Activated CD4-positive, alpha-beta memory T cell treated with anti-CD3 and anti-CD28 coated beads for 36 hours (primary cell): Measurements from ENCODE around the gene MDM2. TPM values are rescaled to one million over a fixed set of nuclear protein-coding genes. Genes with fewer than 3 reads are reported as not detected.
"Not testable (repeated sequence)": the region's sequence is repeated elsewhere in the genome, so short reads cannot be mapped to it uniquely, and the experiment has no call there.

Experiments
- CTCF ChIA-PET: fragments of 350-600 bp; sonication (Branson Sonifier 250); formaldehyde crosslinking; loops from one replicate; lab custom pipeline; 2021; ENCODE audit warnings: antibody characterized with exemption, inconsistent platforms; lab: Charles Lee
- POLR2A ChIA-PET: fragments of 350-600 bp; sonication (Branson Sonifier 250); formaldehyde crosslinking; loops from one replicate; lab custom pipeline; 2021; ENCODE audit warnings: antibody characterized with exemption; lab: Charles Lee
- DNase-seq: peaks from one replicate; pipeline ENCODE4 v3.0.0-alpha.2; 2020
- H3K27ac Mint-ChIP-seq: one replicate; pipeline ENCODE4 v1.8.0; 2021; ENCODE audit warnings: mixed read lengths
- H3K27me3 Mint-ChIP-seq: one replicate; pipeline ENCODE4 v1.8.0; 2021; ENCODE audit warnings: mixed read lengths
- H3K36me3 Mint-ChIP-seq: one replicate; pipeline ENCODE4 v1.8.0; 2021; ENCODE audit warnings: mixed read lengths
- H3K4me1 Mint-ChIP-seq: one replicate; pipeline ENCODE4 v1.8.0; 2021; ENCODE audit warnings: low read depth, mixed read lengths
- H3K4me3 Mint-ChIP-seq: one replicate; pipeline ENCODE4 v1.8.0; 2021; ENCODE audit warnings: mild to moderate bottlenecking, mixed read lengths
- H3K9me3 Mint-ChIP-seq: one replicate; pipeline ENCODE4 v1.8.0; 2021; ENCODE audit warnings: mixed read lengths
- intact Hi-C: fragments of 100-400 bp; cut with micrococcal nuclease; formaldehyde crosslinking; loops from one replicate; pipeline ENCODE4 v1.15.1; 2023
- total RNA-seq, 2 experiments: library from RNA; stranded (reverse); gene quantifications; one replicate each; pipeline ENCODE4 v1.2.3, GENCODE V29; 2021

Gene MDM2
- total RNA-seq, 2 experiments from 2014 or later, result 125 to 136 TPM

- H3K27me3 Mint-ChIP-seq, result no peaks in the 10 kb centered on the region
- CTCF ChIA-PET, result no interaction called here
- intact Hi-C loops, result loop anchor here (10.0 kb wide), 1 partner anchor 1165 kb away; no protein-coding TSS in a partner anchor
- H3K36me3 Mint-ChIP-seq, result no peaks in the 10 kb centered on the region
- no peaks in the 10 kb centered on the region for H3K9me3 Mint-ChIP-seq
- no peaks in the 10 kb centered on the region for H3K4me1 Mint-ChIP-seq
- H3K4me3 Mint-ChIP-seq, result no peak overlapping the region
- no peak for DNase-seq
- H3K27ac Mint-ChIP-seq, result no peak overlapping the region
- POLR2A ChIA-PET, result interaction anchor here (0.7 kb wide), 1 partner anchor 791 kb away, joined by 6 read pairs; no protein-coding TSS in a partner anchor
Observed at GRCh38 chr12:68800294-68800693, 7.7 kb upstream of the MDM2 start.

GRCh38 chr12:68801124-68801523 is 6.9 kb upstream of the MDM2 start:
- H3K27me3 Mint-ChIP-seq, H3K27ac Mint-ChIP-seq, H3K4me3 Mint-ChIP-seq, CTCF ChIA-PET, H3K4me1 Mint-ChIP-seq, H3K36me3 Mint-ChIP-seq, DNase-seq, POLR2A ChIA-PET, H3K9me3 Mint-ChIP-seq: not testable (repeated sequence)
- intact Hi-C loops, result loop anchor here (10.0 kb wide), 1 partner anchor 1166 kb away; no protein-coding TSS in a partner anchor

GRCh38 chr12:68802372-68802745 is 5.6 kb upstream of the MDM2 start:
- H3K9me3 Mint-ChIP-seq, H3K4me1 Mint-ChIP-seq, H3K4me3 Mint-ChIP-seq, H3K27ac Mint-ChIP-seq, H3K27me3 Mint-ChIP-seq, H3K36me3 Mint-ChIP-seq, CTCF ChIA-PET, DNase-seq: not testable (repeated sequence)
- intact Hi-C loops, result loop anchor here (10.0 kb wide), 1 partner anchor 1168 kb away; no protein-coding TSS in a partner anchor
- POLR2A ChIA-PET, result interaction anchor here (0.6 kb wide), 1 partner anchor 19 kb away, joined by 4 read pairs; no protein-coding TSS in a partner anchor

GRCh38 chr12:68802911-68803651 is 4.9 kb upstream of the MDM2 start:
- H3K27ac Mint-ChIP-seq, H3K9me3 Mint-ChIP-seq, H3K4me3 Mint-ChIP-seq, DNase-seq, CTCF ChIA-PET, H3K36me3 Mint-ChIP-seq, H3K27me3 Mint-ChIP-seq, H3K4me1 Mint-ChIP-seq: not testable (repeated sequence)
- intact Hi-C loops, result loop anchor here (10.0 kb wide), 1 partner anchor 1168 kb away; no protein-coding TSS in a partner anchor
- POLR2A ChIA-PET, result interaction anchor here (0.6 kb wide), 1 partner anchor 486 kb away, joined by 3 read pairs; no protein-coding TSS in a partner anchor

- Mint-ChIP-seq H3K27me3 (no peaks in the 10 kb centered on the region), H3K4me3 (no peak overlapping the region), H3K4me1 (peaks cover 8% of the 10 kb centered on the region), H3K36me3 (peaks cover 9% of the 10 kb centered on the region), H3K27ac (no peak overlapping the region), H3K9me3 (no peaks in the 10 kb centered on the region)
- DNase-seq, result no peak
- ChIA-PET CTCF (no interaction called here), POLR2A (interaction anchor here (0.6 kb wide), 1 partner anchor 485 kb away, joined by 3 read pairs; no protein-coding TSS in a partner anchor)
- intact Hi-C loops, result loop anchor here (10.0 kb wide), 1 partner anchor 1169 kb away; no protein-coding TSS in a partner anchor
Observed at GRCh38 chr12:68803948-68804656, 3.9 kb upstream of the MDM2 start.

DNA sequence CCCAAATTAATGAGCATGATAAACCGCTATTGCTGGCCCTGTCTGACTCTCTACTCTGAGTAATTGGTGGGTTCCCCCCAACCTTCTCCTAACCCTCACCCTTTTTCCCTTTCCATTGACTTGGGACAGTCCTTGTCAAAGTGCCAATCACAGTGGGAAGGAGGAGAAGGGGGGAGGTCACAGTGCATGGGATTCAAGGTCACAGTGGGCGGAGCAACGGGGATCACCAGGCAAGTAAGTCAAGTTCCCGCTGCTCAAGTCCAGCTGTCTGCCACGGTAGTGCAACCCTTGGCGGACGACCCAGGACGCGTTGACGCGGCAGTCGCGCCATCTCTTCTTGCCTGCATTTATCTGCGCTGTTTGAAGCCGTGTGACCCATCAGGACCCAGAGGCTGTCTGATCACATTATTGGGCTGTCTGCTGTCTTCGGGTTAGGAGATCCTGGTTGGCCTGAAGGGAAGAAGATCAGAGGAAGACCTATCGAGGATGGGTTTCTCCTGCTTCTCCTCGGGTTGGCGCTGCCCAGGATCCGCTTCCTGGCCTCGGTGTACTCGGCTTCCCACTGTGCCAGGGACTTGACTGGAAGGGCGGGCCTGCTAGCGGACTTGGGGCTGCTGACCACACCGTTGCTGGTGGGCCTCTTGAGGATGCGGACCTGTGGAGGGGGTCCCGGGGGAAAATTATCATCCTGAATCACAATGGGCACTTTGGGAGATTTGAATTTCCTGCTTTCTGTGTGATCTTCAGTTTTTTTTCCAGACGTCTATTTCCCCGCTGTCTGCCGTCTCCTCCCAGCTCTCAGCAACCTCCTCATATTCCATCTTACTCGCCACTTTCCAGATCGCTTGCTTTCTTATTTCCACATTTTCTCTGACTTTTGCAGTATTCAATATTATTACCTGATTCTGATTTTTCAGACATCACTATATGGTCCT is 3.1 kb upstream of the MDM2 start:
- H3K36me3 Mint-ChIP-seq, result peaks cover 17% of the 10 kb centered on the region
- no peaks in the 10 kb centered on the region for H3K9me3 Mint-ChIP-seq
- no peak overlapping the region for H3K27ac Mint-ChIP-seq
- H3K4me1 Mint-ChIP-seq, result peaks cover 10% of the 10 kb centered on the region
- CTCF ChIA-PET, result no interaction called here
- intact Hi-C loops, result loop anchor here (5.0 to 10.0 kb wide), 2 partner anchors 433 to 1170 kb away; no protein-coding TSS in a partner anchor
- no peak for DNase-seq
- no peak overlapping the region for H3K4me3 Mint-ChIP-seq
- POLR2A ChIA-PET, result no interaction called here
- no peaks in the 10 kb centered on the region for H3K27me3 Mint-ChIP-seq

GRCh38 chr12:68805592-68806120 is 2.3 kb upstream of the MDM2 start:
- no peak for DNase-seq
- Mint-ChIP-seq H3K9me3 (no peaks in the 10 kb centered on the region), H3K27me3 (no peaks in the 10 kb centered on the region), H3K36me3 (peaks cover 18% of the 10 kb centered on the region), H3K27ac (no peak overlapping the region), H3K4me3 (no peak overlapping the region), H3K4me1 (peaks cover 11% of the 10 kb centered on the region)
- ChIA-PET POLR2A (no interaction called here), CTCF (no interaction called here)
- intact Hi-C loops, result loop anchor here (5.0 to 10.0 kb wide), 2 partner anchors 433 to 1171 kb away; no protein-coding TSS in a partner anchor

DNA sequence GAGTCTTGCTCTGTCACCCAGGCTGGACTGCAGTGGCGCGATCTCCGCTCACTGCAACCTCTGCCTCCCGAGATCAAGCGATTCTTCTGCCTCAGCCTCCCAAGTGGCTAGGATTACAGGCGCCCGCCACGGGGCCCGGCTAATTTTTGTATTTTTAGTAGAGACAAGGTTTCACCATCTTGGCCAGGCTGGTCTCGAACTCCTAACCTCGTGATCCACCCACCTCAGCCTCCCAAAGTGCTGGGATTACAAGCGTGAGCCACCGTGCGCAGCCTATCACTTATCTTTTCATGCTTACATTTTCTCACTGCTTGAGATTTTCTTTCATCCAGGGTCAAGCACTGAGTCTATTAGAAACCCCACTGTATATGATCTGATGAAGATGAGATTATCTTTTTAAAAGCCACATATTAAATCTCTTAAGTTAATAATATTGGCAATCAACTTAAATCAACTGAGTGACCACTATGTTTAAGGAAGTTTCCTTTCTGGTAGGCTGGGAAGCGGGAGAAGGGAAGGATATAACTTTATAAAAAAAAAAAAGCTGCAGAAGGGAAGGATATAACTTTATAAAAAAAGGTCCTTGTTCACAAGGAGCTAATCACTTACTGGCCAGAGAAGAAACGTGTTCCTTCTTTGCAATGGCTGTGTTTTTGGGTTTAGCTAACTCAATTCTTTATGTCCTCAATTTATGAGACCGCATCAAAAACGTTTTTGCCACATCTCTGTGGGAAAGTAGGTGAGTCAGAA is 1.3 kb upstream of the MDM2 start:
- CTCF ChIA-PET, result interaction anchor here (0.8 to 3.2 kb wide), 6 partner anchors 13 to 358 kb away, joined by 3 to 29 read pairs (median 5); partner anchors contain the start of gene SLC35E3
- no peak for DNase-seq
- Mint-ChIP-seq H3K9me3 (no peaks in the 10 kb centered on the region), H3K27ac (peak overlapping the region; percentile 99), H3K27me3 (no peaks in the 10 kb centered on the region), H3K36me3 (peaks cover 28% of the 10 kb centered on the region), H3K4me3 (peak overlapping the region; percentile 93), H3K4me1 (peaks cover 21% of the 10 kb centered on the region)
- intact Hi-C loops, result loop anchor here (1.0 to 10.0 kb wide), 4 partner anchors 60 to 1172 kb away; partner anchors contain the start of gene SLC35E3
- POLR2A ChIA-PET, result interaction anchor here (1.0 to 2.1 kb wide), 3 partner anchors 60 to 442 kb away, joined by 4 to 20 read pairs (median 7); partner anchors contain the start of genes CPM and SLC35E3

GRCh38 chr12:68807274-68807575 is 752 bp upstream of the MDM2 start:
- not testable (repeated sequence) for DNase-seq, H3K27me3 Mint-ChIP-seq, H3K9me3 Mint-ChIP-seq
- POLR2A ChIA-PET, result interaction anchor here (0.8 to 2.1 kb wide), 7 partner anchors 8 to 688 kb away, joined by 3 to 20 read pairs (median 4); partner anchors contain the start of genes CPM, RAP1B and SLC35E3
- Mint-ChIP-seq H3K27ac (peak overlapping the region; percentile 99), H3K4me1 (peaks cover 23% of the 10 kb centered on the region), H3K4me3 (peak overlapping the region; percentile 93), H3K36me3 (peaks cover 30% of the 10 kb centered on the region)
- intact Hi-C loops, result loop anchor here (1.0 to 10.0 kb wide), 4 partner anchors 61 to 1172 kb away; partner anchors contain the start of gene SLC35E3
- CTCF ChIA-PET, result interaction anchor here (0.6 to 3.2 kb wide), 14 partner anchors 10 to 517 kb away, joined by 3 to 29 read pairs (median 4); partner anchors contain the start of gene SLC35E3
